Measurements from ENCODE around the gene ZNF70.

DNA sequence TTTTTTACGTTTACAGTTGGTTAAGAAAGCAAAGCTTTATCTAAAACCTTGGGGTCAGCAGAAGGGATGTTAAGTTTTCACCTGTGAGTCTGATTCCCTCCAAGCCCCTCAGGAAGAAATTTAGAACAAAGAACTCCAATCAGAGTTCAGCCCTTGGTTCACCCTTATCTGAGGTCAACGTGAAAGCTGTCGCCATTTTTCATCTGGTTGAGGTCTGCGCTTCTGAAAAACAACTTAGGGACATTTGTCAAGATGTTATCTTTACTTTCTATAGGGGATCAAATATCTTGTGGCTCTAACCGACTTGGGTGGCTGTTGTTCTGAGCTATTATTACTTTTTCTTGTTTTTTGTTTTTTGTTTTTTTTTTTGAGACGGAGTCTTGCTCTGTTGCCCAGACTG, 30.1 kb downstream of the ZNF70 start:
- TF ChIP-seq EP300 (IDR thresholded peaks at IDR 0.05; ENCODE audit: low read length) = no peak
- no peak for TF ChIP-seq CBX5 (IDR thresholded peaks at IDR 0.05; ENCODE audit: borderline replicate concordance, low read depth)
- TF ChIP-seq, protein P1, sequence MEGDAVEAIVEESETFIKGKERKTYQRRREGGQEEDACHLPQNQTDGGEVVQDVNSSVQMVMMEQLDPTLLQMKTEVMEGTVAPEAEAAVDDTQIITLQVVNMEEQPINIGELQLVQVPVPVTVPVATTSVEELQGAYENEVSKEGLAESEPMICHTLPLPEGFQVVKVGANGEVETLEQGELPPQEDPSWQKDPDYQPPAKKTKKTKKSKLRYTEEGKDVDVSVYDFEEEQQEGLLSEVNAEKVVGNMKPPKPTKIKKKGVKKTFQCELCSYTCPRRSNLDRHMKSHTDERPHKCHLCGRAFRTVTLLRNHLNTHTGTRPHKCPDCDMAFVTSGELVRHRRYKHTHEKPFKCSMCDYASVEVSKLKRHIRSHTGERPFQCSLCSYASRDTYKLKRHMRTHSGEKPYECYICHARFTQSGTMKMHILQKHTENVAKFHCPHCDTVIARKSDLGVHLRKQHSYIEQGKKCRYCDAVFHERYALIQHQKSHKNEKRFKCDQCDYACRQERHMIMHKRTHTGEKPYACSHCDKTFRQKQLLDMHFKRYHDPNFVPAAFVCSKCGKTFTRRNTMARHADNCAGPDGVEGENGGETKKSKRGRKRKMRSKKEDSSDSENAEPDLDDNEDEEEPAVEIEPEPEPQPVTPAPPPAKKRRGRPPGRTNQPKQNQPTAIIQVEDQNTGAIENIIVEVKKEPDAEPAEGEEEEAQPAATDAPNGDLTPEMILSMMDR (IDR thresholded peaks at IDR 0.05 in 2 of 3, conservative IDR thresholded peaks at IDR 0.05 in 1 of 3; ENCODE audit: insufficient read depth in 2 of 3, low read depth in 1 of 3, low read length in 3 of 3) = no peak
- no peak for TF ChIP-seq ZNF347 (CRISPR knock-in tag; IDR thresholded peaks at IDR 0.05; ENCODE audit: low read depth)
- TF ChIP-seq, protein P2, sequence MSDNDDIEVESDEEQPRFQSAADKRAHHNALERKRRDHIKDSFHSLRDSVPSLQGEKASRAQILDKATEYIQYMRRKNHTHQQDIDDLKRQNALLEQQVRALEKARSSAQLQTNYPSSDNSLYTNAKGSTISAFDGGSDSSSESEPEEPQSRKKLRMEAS (CRISPR knock-in tag; IDR thresholded peaks at IDR 0.05) = no peak
- TF ChIP-seq, protein P3, sequence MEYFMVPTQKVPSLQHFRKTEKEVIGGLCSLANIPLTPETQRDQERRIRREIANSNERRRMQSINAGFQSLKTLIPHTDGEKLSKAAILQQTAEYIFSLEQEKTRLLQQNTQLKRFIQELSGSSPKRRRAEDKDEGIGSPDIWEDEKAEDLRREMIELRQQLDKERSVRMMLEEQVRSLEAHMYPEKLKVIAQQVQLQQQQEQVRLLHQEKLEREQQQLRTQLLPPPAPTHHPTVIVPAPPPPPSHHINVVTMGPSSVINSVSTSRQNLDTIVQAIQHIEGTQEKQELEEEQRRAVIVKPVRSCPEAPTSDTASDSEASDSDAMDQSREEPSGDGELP (CRISPR knock-in tag; IDR thresholded peaks at IDR 0.05; ENCODE audit: borderline replicate concordance) = no peak
- TF ChIP-seq, protein P4, sequence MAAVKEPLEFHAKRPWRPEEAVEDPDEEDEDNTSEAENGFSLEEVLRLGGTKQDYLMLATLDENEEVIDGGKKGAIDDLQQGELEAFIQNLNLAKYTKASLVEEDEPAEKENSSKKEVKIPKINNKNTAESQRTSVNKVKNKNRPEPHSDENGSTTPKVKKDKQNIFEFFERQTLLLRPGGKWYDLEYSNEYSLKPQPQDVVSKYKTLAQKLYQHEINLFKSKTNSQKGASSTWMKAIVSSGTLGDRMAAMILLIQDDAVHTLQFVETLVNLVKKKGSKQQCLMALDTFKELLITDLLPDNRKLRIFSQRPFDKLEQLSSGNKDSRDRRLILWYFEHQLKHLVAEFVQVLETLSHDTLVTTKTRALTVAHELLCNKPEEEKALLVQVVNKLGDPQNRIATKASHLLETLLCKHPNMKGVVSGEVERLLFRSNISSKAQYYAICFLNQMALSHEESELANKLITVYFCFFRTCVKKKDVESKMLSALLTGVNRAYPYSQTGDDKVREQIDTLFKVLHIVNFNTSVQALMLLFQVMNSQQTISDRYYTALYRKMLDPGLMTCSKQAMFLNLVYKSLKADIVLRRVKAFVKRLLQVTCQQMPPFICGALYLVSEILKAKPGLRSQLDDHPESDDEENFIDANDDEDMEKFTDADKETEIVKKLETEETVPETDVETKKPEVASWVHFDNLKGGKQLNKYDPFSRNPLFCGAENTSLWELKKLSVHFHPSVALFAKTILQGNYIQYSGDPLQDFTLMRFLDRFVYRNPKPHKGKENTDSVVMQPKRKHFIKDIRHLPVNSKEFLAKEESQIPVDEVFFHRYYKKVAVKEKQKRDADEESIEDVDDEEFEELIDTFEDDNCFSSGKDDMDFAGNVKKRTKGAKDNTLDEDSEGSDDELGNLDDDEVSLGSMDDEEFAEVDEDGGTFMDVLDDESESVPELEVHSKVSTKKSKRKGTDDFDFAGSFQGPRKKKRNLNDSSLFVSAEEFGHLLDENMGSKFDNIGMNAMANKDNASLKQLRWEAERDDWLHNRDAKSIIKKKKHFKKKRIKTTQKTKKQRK (IDR thresholded peaks at IDR 0.05; ENCODE audit: borderline replicate concordance, low read depth, low read length) = no peak
- no peak for TF ChIP-seq FIP1L1 (IDR thresholded peaks at IDR 0.05; ENCODE audit: low read depth, low read length, poor library complexity, severe bottlenecking)
- TF ChIP-seq, protein P5, sequence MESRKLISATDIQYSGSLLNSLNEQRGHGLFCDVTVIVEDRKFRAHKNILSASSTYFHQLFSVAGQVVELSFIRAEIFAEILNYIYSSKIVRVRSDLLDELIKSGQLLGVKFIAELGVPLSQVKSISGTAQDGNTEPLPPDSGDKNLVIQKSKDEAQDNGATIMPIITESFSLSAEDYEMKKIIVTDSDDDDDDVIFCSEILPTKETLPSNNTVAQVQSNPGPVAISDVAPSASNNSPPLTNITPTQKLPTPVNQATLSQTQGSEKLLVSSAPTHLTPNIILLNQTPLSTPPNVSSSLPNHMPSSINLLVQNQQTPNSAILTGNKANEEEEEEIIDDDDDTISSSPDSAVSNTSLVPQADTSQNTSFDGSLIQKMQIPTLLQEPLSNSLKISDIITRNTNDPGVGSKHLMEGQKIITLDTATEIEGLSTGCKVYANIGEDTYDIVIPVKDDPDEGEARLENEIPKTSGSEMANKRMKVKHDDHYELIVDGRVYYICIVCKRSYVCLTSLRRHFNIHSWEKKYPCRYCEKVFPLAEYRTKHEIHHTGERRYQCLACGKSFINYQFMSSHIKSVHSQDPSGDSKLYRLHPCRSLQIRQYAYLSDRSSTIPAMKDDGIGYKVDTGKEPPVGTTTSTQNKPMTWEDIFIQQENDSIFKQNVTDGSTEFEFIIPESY (CRISPR knock-in tag; IDR thresholded peaks at IDR 0.05) = no peak
- TF ChIP-seq, protein P6, sequence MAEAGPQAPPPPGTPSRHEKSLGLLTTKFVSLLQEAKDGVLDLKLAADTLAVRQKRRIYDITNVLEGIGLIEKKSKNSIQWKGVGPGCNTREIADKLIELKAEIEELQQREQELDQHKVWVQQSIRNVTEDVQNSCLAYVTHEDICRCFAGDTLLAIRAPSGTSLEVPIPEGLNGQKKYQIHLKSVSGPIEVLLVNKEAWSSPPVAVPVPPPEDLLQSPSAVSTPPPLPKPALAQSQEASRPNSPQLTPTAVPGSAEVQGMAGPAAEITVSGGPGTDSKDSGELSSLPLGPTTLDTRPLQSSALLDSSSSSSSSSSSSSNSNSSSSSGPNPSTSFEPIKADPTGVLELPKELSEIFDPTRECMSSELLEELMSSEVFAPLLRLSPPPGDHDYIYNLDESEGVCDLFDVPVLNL (CRISPR knock-in tag; IDR thresholded peaks at IDR 0.05; ENCODE audit: low read depth) = no peak
- TF ChIP-seq EZH2 (IDR thresholded peaks at IDR 0.05; ENCODE audit: borderline replicate concordance, low read depth, low read length) = no peak
- no peak for TF ChIP-seq POLR2AphosphoS5 (IDR thresholded peaks at IDR 0.05; ENCODE audit: control insufficient read depth, insufficient read depth, low read depth, low read length)
- no peak for TF ChIP-seq SIN3B (IDR thresholded peaks at IDR 0.05; ENCODE audit: low read depth)

Data from K562 (cell line).